Gastrocnemius medialis (tissue), 4 donors: ENCODE results near the gene AFF3.

Experiments used
- CTCF ChIP-seq, 5 experiments: fragments of 450-650 bp in 3 of 5; fragments of 200-600 bp in 2 of 5; sonication (generic) in 2 of 5; IDR thresholded peaks in 4 of 5; conservative IDR thresholded peaks in 1 of 5; 1 replicate in 4 of 5; 2 replicates in 1 of 5; pipeline ENCODE4 v1.5.1; 2016 to 2019; ENCODE audit warnings: antibody characterized with exemption in 5 of 5, mild to moderate bottlenecking in 3 of 5, moderate library complexity in 3 of 5
- POLR2A ChIP-seq, 2 donors: fragments of 450-650 bp; IDR thresholded peaks; one replicate each; pipeline ENCODE4 v1.6.1; 2017; ENCODE audit warnings: antibody characterized with exemption in 2 of 2, mild to moderate bottlenecking in 2 of 2, moderate library complexity in 2 of 2

- TF ChIP-seq CTCF (IDR thresholded peaks at IDR 0.05 in 4 of 5, conservative IDR thresholded peaks at IDR 0.05 in 1 of 5) (no peak), POLR2A (IDR thresholded peaks at IDR 0.05) (no peak)
These were observed 168.1 kb downstream of the AFF3 start for GRCh38 chr2:99974275-99974674.
